Renal cortical epithelial cell (primary cell): Measurements from ENCODE around the gene SYTL2. TPM values are rescaled to one million over a fixed set of nuclear protein-coding genes. Genes with fewer than 3 reads are reported as not detected.
A peak's percentile ranks its signal among the peaks of the same experiment; 100 is the strongest.

Experiments
- DNase-seq: peaks from one replicate; pipeline ENCODE4 v3.0.0-alpha.2; 2011; ENCODE audit warnings: low read depth
- total RNA-seq: library from RNA; depleted of rRNA; stranded (reverse); fragments of >200 nt; gene quantifications from 2 replicates; pipeline ENCODE4 v1.2.3, GENCODE V29; 2014

Gene SYTL2
- total RNA-seq, 1 donor from 2014 or later = 343 TPM

- DNase-seq = no peak
These were observed 78.0 kb downstream of the SYTL2 start for GRCh38 chr11:85732965-85733364.

- DNase-seq = no peak
These were observed 84.6 kb downstream of the SYTL2 start for GRCh38 chr11:85726381-85726780.

DNA sequence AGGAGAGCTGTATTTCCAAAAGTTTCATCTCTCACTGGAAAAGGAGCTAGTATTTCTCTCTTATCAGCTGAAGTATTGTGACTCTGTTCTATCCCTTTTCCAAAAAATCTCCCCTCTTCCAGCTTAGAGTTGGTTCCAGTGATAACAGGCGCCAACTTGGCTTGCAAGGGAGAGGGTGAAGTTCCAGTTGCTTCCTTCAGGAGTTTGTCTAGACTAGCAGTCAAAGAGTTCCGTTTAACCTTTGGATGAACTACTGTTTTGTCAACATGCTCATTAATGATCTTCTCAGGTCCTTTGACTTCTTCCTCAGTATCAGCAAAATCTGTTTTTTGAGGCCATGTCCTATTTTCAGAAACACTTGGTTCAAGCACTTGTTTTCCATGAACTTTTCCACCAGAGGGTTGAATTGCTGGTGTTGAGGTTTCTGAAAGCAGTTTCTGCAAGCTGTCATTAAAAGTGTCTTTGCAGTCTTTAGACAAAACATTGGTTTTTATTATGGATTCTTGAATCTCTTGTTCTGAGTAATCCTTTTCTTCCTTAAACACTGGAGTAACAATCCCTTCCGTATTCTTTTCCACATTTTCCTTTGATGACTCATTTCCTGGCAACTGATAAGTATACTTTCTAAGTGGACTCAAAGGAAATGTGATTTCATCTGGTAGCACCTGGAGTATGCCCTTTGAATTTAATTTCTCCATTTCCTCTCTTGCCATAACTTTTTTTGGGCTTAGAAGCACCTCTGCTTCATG, 85.3 kb downstream of the SYTL2 start:
- peak; percentile 97 for DNase-seq

GRCh38 chr11:85724748-85725465, 86.0 kb downstream of the SYTL2 start:
- no peak for DNase-seq

- peak; percentile 76 for DNase-seq
These were observed 87.9 kb downstream of the SYTL2 start for GRCh38 chr11:85723088-85723487.

DNA sequence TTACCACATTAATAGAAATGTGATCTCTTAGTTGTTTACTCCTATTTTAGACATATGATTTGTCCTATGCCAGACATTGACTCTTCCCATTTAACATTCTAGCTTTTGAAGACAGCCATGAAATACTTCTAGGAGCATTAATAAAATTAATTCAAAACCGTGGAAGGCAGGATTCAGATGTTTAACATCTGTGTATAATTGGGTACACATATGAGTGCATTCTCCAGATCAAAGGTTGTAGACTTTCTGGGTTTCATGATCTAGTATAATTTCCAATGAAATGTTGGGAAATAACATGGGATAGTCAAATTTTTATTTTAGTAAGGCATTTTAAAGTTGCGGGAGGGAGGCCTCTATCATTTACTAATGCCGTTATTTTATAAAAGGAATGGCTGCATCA, 89.8 kb downstream of the SYTL2 start:
- DNase-seq = no peak

DNA sequence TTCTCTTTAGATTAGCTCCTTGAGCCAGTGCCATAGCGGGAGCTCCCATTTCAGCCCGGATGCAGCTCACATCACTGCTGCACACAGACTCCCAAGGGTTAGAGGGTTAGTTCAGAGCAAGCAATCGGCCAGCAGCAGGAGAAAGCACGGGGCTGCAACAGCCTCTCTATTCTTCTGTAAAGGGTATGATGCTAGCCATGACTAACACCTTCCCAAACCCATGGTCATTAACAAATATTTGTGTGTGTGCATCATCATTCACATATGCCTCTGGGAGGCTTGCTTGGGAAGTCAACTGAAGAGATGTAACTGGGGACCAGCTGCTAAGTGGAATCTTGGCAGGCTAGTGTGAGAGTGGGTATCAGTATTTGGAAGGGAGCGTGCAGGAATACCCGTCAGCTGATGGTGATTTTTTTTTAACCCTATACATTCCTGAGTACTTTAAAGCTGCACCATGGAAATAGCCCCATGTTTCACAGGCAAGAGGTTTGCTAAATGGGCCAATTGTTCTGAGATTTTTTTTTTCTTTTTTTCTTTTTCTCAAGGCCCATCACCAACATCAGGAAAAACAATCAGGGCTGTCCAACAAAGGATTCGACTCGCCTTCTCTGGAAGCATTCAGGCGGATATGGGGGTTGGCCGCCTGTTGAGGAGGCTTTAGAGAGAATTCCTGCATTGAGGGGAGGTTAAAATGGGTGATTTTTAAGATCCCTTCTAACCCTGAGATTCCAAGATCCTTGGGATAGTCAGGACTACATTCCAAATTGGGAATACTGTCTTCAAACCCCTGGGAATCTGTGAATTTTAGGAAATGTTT, 91.7 kb downstream of the SYTL2 start:
- peak; percentile 100 for DNase-seq

GRCh38 chr11:85718126-85718943, 92.6 kb downstream of the SYTL2 start:
- no peak for DNase-seq

DNA sequence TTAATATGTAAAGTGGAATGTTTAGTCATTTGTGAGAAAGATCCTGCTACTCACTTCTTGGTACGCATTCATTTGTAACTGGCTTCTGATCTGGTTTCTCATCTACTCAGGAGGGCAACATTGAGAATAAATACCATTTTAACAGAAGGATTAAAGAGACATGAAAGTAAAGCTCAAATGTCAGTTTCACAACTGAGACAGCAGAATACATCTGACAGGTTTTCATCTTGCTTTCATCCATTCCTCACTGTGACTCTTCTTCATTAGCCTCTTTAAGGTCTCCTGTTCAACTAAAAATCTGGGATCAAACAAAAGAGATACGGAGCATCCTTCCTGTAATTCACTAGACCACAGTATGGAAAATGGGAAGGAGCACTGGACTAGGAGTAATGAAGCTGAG, 93.5 kb downstream of the SYTL2 start:
- no peak for DNase-seq

- DNase-seq = peak; percentile 86
These were observed 98.0 kb downstream of the SYTL2 start for GRCh38 chr11:85712953-85713352.

DNA sequence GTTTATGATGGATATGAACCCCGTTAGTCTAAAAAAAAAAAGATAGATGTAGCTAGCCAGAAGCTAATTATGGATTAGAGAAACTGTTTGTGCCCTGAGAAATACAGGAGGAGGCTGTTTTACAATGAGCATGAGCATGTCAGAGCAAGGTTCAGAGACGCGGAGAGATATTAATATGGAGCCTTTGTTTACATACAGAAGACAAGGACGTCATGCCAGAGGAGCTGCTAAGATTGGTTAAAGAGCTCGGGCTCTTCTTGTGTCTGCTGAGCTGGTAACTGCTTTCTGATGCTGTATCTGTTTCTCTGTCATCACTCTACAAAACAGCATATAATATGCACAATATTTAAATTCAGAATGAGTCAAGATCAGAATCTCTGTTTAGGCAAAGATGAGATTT, 100.0 kb downstream of the SYTL2 start:
- DNase-seq = no peak

DNA sequence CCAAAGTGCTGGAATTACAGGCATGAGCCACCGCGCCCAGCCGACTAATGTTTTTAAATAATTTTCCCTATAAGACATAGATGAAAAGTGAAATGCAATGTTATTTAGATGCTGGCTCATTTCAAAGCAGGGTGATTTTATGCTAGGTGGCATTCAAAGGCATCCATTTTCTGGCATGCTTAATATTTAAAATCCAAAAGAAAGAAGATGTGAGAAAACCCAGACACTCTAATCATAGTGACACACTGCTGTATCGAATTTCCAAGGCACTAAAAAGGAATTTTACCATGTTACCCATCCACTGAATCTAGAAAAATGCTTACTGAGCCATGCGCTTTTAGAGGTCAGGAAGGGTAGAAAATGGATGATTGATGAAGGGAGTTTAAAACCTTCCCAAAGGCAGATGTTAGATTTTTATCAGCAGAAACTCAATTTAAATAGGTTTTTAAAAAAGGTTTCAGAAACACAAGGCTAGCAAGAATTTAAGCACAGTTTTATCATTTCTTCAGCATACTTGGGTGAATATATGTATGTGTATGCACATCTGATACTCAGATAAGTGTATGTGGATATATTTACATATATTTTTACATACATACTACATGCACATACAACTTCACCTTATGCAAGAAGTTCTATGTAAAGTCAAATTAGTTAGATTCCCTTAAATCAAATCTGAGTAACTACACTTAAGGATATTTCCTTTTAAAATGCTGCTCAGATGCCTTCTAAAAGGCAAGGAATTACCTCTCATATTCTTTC, 100.8 kb downstream of the SYTL2 start:
- no peak for DNase-seq

DNA sequence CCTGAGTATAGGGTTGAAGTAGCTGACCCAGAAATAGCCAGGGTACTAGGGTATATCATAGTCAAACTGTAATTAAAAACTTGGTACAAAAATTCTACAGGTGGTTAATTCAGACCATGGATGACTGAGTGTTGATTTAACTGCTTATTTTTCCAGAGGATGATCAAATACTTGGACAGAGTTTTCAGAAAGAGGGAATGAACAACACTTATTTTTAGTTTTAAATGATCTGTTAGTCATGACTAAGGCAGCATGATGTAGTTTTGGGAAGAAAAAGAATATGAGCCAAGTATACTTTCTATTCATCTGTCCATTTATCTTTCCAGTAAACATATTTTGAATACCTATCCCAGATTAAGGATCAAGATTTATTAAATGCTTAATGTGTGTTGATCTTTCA, 105.1 kb downstream of the SYTL2 start:
- DNase-seq = peak; percentile 77

DNA sequence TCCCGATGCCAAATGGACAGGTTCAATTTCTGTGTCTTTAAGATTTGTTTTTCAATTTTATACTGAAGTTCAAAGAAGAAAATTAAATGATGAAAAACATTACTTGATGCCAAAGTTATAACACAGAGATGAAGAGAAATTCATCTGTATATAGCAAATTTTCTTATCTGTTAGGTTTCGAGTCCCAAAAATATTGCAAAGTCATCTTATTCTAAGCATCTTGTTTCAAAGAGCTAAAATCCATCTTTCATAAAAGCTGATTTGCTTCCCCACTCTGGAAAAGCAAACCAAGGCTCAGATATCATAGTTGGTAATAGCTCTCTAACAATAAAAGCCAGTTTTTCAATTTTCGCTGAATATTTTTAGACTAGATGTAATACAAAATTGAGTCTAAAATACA, 106.0 kb downstream of the SYTL2 start:
- no peak for DNase-seq

DNA sequence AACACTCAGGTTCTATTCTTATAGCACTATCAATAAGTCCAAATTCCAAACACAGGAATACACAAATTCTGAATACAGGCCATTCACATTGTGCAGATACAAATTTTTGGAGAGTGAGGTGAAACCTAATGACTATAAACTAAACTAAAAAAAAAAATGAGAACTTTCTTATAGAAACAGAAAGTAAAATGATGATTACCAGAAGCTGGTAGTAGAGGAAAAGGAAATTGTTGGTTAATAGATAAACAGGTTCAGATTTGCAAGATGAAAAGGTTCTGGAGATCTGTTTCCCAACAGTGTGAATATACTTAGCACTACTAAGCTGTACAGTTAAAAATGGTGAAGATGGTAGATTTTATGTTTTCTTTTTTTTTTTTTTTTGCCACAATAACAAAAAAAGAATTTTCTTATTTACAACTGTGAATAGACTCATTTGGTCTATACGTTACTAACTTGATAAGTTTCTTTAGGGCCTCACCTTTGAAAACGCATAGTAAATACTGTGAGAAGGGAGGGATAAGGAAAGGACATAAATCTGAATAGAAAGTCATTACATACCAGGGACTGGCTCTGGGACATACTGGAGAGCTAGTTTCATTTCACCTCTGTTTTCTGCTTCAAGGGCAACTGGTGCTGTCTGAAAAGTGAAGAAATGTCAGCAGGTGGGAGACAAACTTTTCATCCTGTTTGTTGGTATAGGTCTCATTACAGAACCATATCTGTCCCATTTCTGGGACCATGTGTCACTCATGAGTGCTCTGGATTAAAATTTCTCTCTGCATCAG, 110.8 kb downstream of the SYTL2 start:
- peak; percentile 63 for DNase-seq

DNA sequence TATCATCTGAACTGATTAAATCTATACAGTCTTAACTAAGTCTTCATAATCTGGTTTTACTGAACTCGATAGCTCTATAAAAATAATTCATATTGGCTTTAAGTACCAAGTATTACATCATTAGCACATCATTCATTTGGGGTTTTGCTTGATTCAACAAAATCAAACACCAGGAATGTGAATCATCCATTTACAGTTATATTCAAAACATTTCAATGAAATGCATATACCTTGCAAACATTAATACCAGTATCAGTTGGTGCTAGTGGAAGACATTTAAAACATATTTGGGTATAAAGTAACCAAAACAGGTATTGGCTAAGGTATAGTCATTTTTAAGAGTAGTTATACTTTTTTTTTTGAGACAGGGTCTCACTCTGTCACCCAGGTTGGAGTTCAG, 112.7 kb downstream of the SYTL2 start:
- no peak for DNase-seq

- DNase-seq = no peak
These were observed 113.2 kb downstream of the SYTL2 start for GRCh38 chr11:85697747-85698146.

- DNase-seq = no peak
These were observed 115.4 kb downstream of the SYTL2 start for GRCh38 chr11:85695546-85695945.

DNA sequence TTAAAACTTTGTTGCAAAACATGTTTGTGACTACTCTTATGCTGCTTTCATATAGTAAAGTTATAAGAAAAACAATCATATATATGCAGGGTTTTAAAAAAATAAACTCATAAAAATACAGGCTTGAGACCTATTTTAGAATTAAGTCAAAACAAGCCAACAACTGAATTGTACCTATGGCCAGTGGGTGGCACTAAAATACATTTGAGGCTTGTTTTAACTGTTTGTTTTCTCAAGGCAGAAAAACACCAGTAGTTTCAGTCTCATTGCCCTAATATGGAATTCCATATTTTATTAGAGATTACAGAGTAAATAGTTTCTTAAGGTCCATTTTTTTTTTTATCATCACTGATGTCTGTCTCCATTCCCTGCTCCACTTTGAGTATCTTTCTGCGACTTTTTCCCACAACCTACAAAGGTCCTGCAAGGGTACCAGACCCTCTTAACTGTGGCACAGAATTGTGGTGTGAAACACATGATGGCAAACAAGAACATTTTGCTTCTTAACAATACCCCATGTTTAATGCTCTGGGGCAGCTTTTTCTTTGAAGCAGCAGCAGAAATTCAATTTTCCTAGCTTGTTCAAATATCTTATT, 116.5 kb downstream of the SYTL2 start:
- peak; percentile 68 for DNase-seq
